MCF 10A (cell line): Measurements from ENCODE around the gene CYB5RL. TPM values are rescaled to one million over a fixed set of nuclear protein-coding genes. Genes with fewer than 3 reads are reported as not detected.

Experiments
- BruUV-seq: library from RNA; stranded (reverse); fragments of 400-500 nt; replicated peaks from 2 replicates; lab custom pipeline; 2021; lab: Mats Ljungman, UMichigan
- CTCF ChIA-PET: fragments of 300-600 bp; sonication (Branson Sonifier 250); formaldehyde crosslinking; extraction: SDS; loops from one replicate; lab custom pipeline; 2021; ENCODE audit warnings: antibody characterized with exemption, inconsistent platforms; lab: Yijun Ruan, JAX
- POLR2A ChIA-PET: fragments of 300-600, 350-650 bp; sonication (Branson Sonifier 250); formaldehyde crosslinking; extraction: SDS; loops from one replicate; lab custom pipeline; 2020; ENCODE audit warnings: antibody characterized with exemption, inconsistent platforms; lab: Yijun Ruan, JAX
- DNase-seq: peaks from one replicate; pipeline ENCODE4 v3.0.0-alpha.2; 2018; ENCODE audit not compliant: unreplicated experiment
- H3K27ac Mint-ChIP-seq: one replicate; pipeline ENCODE4 v1.8.0; 2022; ENCODE audit warnings: mild to moderate bottlenecking, low read depth, mixed read lengths; ENCODE audit not compliant: unreplicated experiment
- H3K27me3 Mint-ChIP-seq: one replicate; pipeline ENCODE4 v1.8.0; 2022; ENCODE audit warnings: mixed read lengths; ENCODE audit not compliant: insufficient read depth, unreplicated experiment
- H3K36me3 Mint-ChIP-seq: one replicate; pipeline ENCODE4 v1.8.0; 2022; ENCODE audit warnings: mild to moderate bottlenecking, moderate library complexity, mixed read lengths; ENCODE audit not compliant: insufficient read depth, unreplicated experiment
- H3K4me1 Mint-ChIP-seq: one replicate; pipeline ENCODE4 v1.8.0; 2022; ENCODE audit warnings: mixed read lengths; ENCODE audit not compliant: insufficient read depth, unreplicated experiment
- H3K4me3 Mint-ChIP-seq: one replicate; pipeline ENCODE4 v1.8.0; 2022; ENCODE audit warnings: mild to moderate bottlenecking, moderate library complexity, mixed read lengths; ENCODE audit not compliant: unreplicated experiment
- H3K9me3 Mint-ChIP-seq: one replicate; pipeline ENCODE4 v1.8.0; 2022; ENCODE audit warnings: mixed read lengths; ENCODE audit not compliant: unreplicated experiment
- CTCF ChIP-seq: fragments of 200-600 bp; IDR thresholded peaks from one replicate; pipeline ENCODE4 v1.8.0; 2022; ENCODE audit warnings: antibody characterized with exemption, mild to moderate bottlenecking; ENCODE audit not compliant: unreplicated experiment
- intact Hi-C: fragments of 100-400 bp; cut with micrococcal nuclease; formaldehyde crosslinking; loops from 2 replicates; pipeline ENCODE4 v1.14.1; 2022
- total RNA-seq: library from RNA; stranded (reverse); gene quantifications from 2 replicates; pipeline ENCODE4 v1.2.3, GENCODE V29; 2022

CYB5RL gene
- total RNA-seq, 1 experiment from 2014 or later, result 4.6 TPM

GRCh38 chr1:54246116-54246721 lies 46.4 kb upstream of the CYB5RL start:
- no peak for TF ChIP-seq CTCF
- H3K27me3 Mint-ChIP-seq, result no peaks in the 10 kb centered on the region
- H3K27ac Mint-ChIP-seq, result no peak overlapping the region
- H3K9me3 Mint-ChIP-seq, result no peaks in the 10 kb centered on the region
- no TSS peak for BruUV-seq
- peaks cover 5% of the 10 kb centered on the region for H3K4me1 Mint-ChIP-seq
- ChIA-PET POLR2A (interaction anchor here (1.3 kb wide), 1 partner anchor 19 kb away, joined by 3 read pairs; no protein-coding TSS in a partner anchor), CTCF (interaction anchor here (0.6 kb wide), 1 partner anchor 446 kb away, joined by 3 read pairs; no protein-coding TSS in a partner anchor)
- H3K36me3 Mint-ChIP-seq, result peaks cover 15% of the 10 kb centered on the region
- no peak overlapping the region for H3K4me3 Mint-ChIP-seq
- no peak for DNase-seq
- intact Hi-C loops, result no loop called here

- Mint-ChIP-seq H3K27ac (no peak overlapping the region), H3K27me3 (no peaks in the 10 kb centered on the region), H3K36me3 (peaks cover 15% of the 10 kb centered on the region), H3K4me3 (no peak overlapping the region), H3K9me3 (no peaks in the 10 kb centered on the region), H3K4me1 (peaks cover 5% of the 10 kb centered on the region)
- no peak for TF ChIP-seq CTCF
- no TSS peak for BruUV-seq
- intact Hi-C loops, result no loop called here
- ChIA-PET CTCF (no interaction called here), POLR2A (no interaction called here)
- no peak for DNase-seq
Measured at GRCh38 chr1:54245501-54245900, 45.7 kb upstream of the CYB5RL start.

GRCh38 chr1:54244655-54245054 lies 44.8 kb upstream of the CYB5RL start:
- ChIA-PET CTCF (interaction anchor here (0.6 kb wide), 1 partner anchor 10 kb away, joined by 3 read pairs; no protein-coding TSS in a partner anchor), POLR2A (no interaction called here)
- Mint-ChIP-seq H3K9me3 (no peaks in the 10 kb centered on the region), H3K4me1 (peaks cover 5% of the 10 kb centered on the region), H3K27me3 (no peaks in the 10 kb centered on the region), H3K36me3 (peaks cover 15% of the 10 kb centered on the region), H3K27ac (no peak overlapping the region), H3K4me3 (no peak overlapping the region)
- TF ChIP-seq CTCF, result no peak
- no TSS peak for BruUV-seq
- DNase-seq, result no peak
- intact Hi-C loops, result no loop called here

- Mint-ChIP-seq H3K4me3 (no peak overlapping the region), H3K36me3 (peaks cover 15% of the 10 kb centered on the region), H3K27ac (no peak overlapping the region), H3K27me3 (no peaks in the 10 kb centered on the region), H3K9me3 (no peaks in the 10 kb centered on the region), H3K4me1 (no peaks in the 10 kb centered on the region)
- POLR2A ChIA-PET, result no interaction called here
- no TSS peak for BruUV-seq
- DNase-seq, result no peak
- no peak for TF ChIP-seq CTCF
- CTCF ChIA-PET, result no interaction called here
- intact Hi-C loops, result no loop called here
Measured at GRCh38 chr1:54243022-54243421, 43.2 kb upstream of the CYB5RL start.
